IMR-90 (cell line): ENCODE data around the gene ANKRD27. TPM values are rescaled to one million over a fixed set of nuclear protein-coding genes. Genes with fewer than 3 reads are reported as not detected.

Experiments
- ATAC-seq: fragments of 200-7000 bp; cut with Tn5 transposase; 2 replicates; pipeline ENCODE4 v1.9.1; 2020; ENCODE audit warnings: low read depth, mild to moderate bottlenecking, moderate library complexity
- BruUV-seq: library from RNA; stranded (reverse); fragments of 400-500 nt; replicated peaks from 2 replicates; lab custom pipeline; 2021; lab: Mats Ljungman, UMichigan
- CTCF ChIA-PET: fragments of 300-600 bp; formaldehyde crosslinking; extraction: SDS; loops from one replicate; lab custom pipeline; 2021; ENCODE audit warnings: antibody characterized with exemption; lab: Yijun Ruan, JAX
- POLR2A ChIA-PET: fragments of 300-600 bp; sonication (Branson Sonifier 250); formaldehyde crosslinking; loops from one replicate; lab custom pipeline; 2022; ENCODE audit warnings: antibody characterized with exemption; ENCODE audit not compliant: unreplicated experiment; lab: Charles Lee
- DNase-seq: peaks from one replicate; pipeline ENCODE4 v3.0.0; 2013
- H2AFZ ChIP-seq: replicated peaks from 2 replicates; pipeline ENCODE3; 2013; ENCODE audit warnings: low read length, mild to moderate bottlenecking; ENCODE audit not compliant: poor library complexity
- H2AK5ac ChIP-seq: 2 replicates; pipeline ENCODE4 v1.6.1; 2013; ENCODE audit warnings: low read depth, low read length, inconsistent platforms
- H2AK9ac ChIP-seq: replicated peaks from 2 replicates; pipeline ENCODE3; 2013; ENCODE audit warnings: mild to moderate bottlenecking, low read depth, low read length, moderate library complexity; ENCODE audit not compliant: poor library complexity
- H2BK120ac ChIP-seq: 2 replicates; pipeline ENCODE4 v1.6.1; 2013; ENCODE audit warnings: low read depth, low read length, inconsistent platforms
- H2BK15ac ChIP-seq: 3 replicates; pipeline ENCODE4 v1.6.1; 2013; ENCODE audit warnings: low read depth, low read length, inconsistent platforms
- H2BK20ac ChIP-seq: 2 replicates; pipeline ENCODE4 v1.6.1; 2013; ENCODE audit warnings: low read depth, mild to moderate bottlenecking, inconsistent platforms, low read length, moderate library complexity
- H2BK5ac ChIP-seq: 2 replicates; pipeline ENCODE4 v1.6.1; 2013; ENCODE audit warnings: mild to moderate bottlenecking, low read depth, low read length, inconsistent platforms; ENCODE audit not compliant: poor library complexity, severe bottlenecking
- H3K14ac ChIP-seq: replicated peaks from 2 replicates; pipeline ENCODE4 v1.6.1; 2013; ENCODE audit warnings: low read depth, low read length, inconsistent platforms
- H3K18ac ChIP-seq: 2 replicates; pipeline ENCODE4 v1.6.1; 2013; ENCODE audit warnings: low read depth, low read length, control low read depth
- H3K23ac ChIP-seq: 2 replicates; pipeline ENCODE4 v1.6.1; 2013; ENCODE audit warnings: low read depth, low read length, inconsistent platforms
- H3K27ac ChIP-seq: 2 replicates; pipeline ENCODE4 v1.5.1; 2013; ENCODE audit warnings: mild to moderate bottlenecking, control low read depth, low read length; ENCODE audit not compliant: insufficient read depth
- H3K27me3 ChIP-seq: 2 replicates; pipeline ENCODE4 v1.6.1; 2013; ENCODE audit warnings: low read length; ENCODE audit not compliant: control insufficient read depth, insufficient read depth
- H3K36me3 ChIP-seq: 2 replicates; pipeline ENCODE4 v1.6.1; 2013; ENCODE audit warnings: low read length, mixed read lengths; ENCODE audit not compliant: control insufficient read depth, insufficient read depth
- H3K4ac ChIP-seq: 2 replicates; pipeline ENCODE4 v1.6.1; 2013; ENCODE audit warnings: low read depth, low read length, inconsistent platforms
- H3K4me1 ChIP-seq: 2 replicates; pipeline ENCODE4 v1.6.1; 2013; ENCODE audit warnings: low read length, mixed read lengths; ENCODE audit not compliant: control insufficient read depth, insufficient read depth
- H3K4me2 ChIP-seq: 2 replicates; pipeline ENCODE4 v1.6.1; 2013; ENCODE audit warnings: low read depth, mild to moderate bottlenecking, control low read depth, low read length, moderate library complexity
- H3K4me3 ChIP-seq: 2 replicates; pipeline ENCODE4 v1.5.1; 2013; ENCODE audit warnings: low read depth, mild to moderate bottlenecking, control low read depth, low read length, moderate library complexity; ENCODE audit not compliant: insufficient read depth
- H3K56ac ChIP-seq: 2 replicates; pipeline ENCODE4 v1.6.1; 2013; ENCODE audit warnings: low read length, inconsistent platforms; ENCODE audit not compliant: insufficient read depth; ENCODE audit errors: extremely low read depth
- H3K79me1 ChIP-seq, 2 experiments: 2 replicates each; pipeline ENCODE4 v1.6.1; 2013; ENCODE audit warnings: low read length in 2 of 2, inconsistent platforms in 1 of 2, low read depth in 1 of 2
- H3K9ac ChIP-seq: 2 replicates; pipeline ENCODE4 v1.6.1; 2013; ENCODE audit warnings: low read depth, low read length, control low read depth
- H3K9me1 ChIP-seq: 2 replicates; pipeline ENCODE4 v1.6.1; 2013; ENCODE audit warnings: low read length, inconsistent platforms; ENCODE audit not compliant: insufficient read depth
- H3K9me3 ChIP-seq: 2 replicates; pipeline ENCODE4 v1.6.1; 2013; ENCODE audit warnings: low read length; ENCODE audit not compliant: control insufficient read depth, insufficient read depth
- H4K20me1 ChIP-seq: 2 replicates; pipeline ENCODE4 v1.6.1; 2013; ENCODE audit warnings: low read length, inconsistent platforms; ENCODE audit not compliant: insufficient read depth
- H4K5ac ChIP-seq: 2 replicates; pipeline ENCODE4 v1.6.1; 2013; ENCODE audit warnings: mild to moderate bottlenecking, low read depth, low read length, control low read depth
- H4K8ac ChIP-seq, 2 experiments: 2 replicates each; pipeline ENCODE4 v1.6.1; 2013; ENCODE audit warnings: low read depth in 2 of 2, low read length in 2 of 2, control low read depth in 1 of 2, inconsistent platforms in 1 of 2
- H4K91ac ChIP-seq: 2 replicates; pipeline ENCODE4 v1.6.1; 2013; ENCODE audit warnings: low read depth, low read length, inconsistent platforms; ENCODE audit not compliant: insufficient read depth
- MAZ ChIP-seq: IDR thresholded peaks from 2 replicates; pipeline ENCODE4 v1.6.1; 2012; ENCODE audit warnings: low read depth, mild to moderate bottlenecking, low read length, improper control_type of control experiment, moderate library complexity, borderline replicate concordance
- POLR2A ChIP-seq: IDR thresholded peaks from 2 replicates; pipeline ENCODE4 v1.6.1; 2012; ENCODE audit warnings: mild to moderate bottlenecking, low read depth, low read length
- WGBS, 2 experiments: methylation state at CpG; one replicate each; pipeline versions ENCODE4 v1.1.5 to v1.1.7; 2013; ENCODE audit warnings: missing lambda C conversion rate in 2 of 2; ENCODE audit not compliant: insufficient read length in 1 of 2; ENCODE audit errors: extremely low coverage in 2 of 2; 5-methylcytosine and 5-hydroxymethylcytosine counted together
- dilution Hi-C: fragments of 300-500 bp; cut with HindIII; formaldehyde crosslinking; loops from one replicate; pipeline ENCODE4 v1.14.3; 2018; ENCODE audit warnings: low sequenced_read_pairs; ENCODE audit not compliant: unreplicated experiment
- in situ Hi-C: fragments of 300-500 bp; cut with MboI; formaldehyde crosslinking; loops from 3 replicates; pipeline ENCODE4 v1.14.3; 2019; ENCODE audit warnings: low sequenced_read_pairs, inconsistent platforms, mixed read lengths
- intact Hi-C: fragments of 100-400 bp; cut with micrococcal nuclease; formaldehyde crosslinking; loops from 2 replicates; pipeline ENCODE4 v1.10.0; 2022
- polyA plus RNA-seq, 3 experiments: library from polyadenylated mRNA; depleted of rRNA; stranded (reverse); fragments of >200 nt; gene quantifications; 2 replicates each; pipeline ENCODE4 v1.2.3, GENCODE V29; 2012; ENCODE audit warnings: low replicate concordance in 1 of 3
- total RNA-seq: library from RNA; depleted of rRNA; stranded (reverse); fragments of >200 nt; gene quantifications from 2 replicates; pipeline ENCODE4 v1.2.3, GENCODE V29; 2012

Gene ANKRD27
- total and polyA plus RNA-seq, 2 of the 4 experiments (the other 2 are of a cell fraction), result 16.7 to 35.0 TPM

- Histone ChIP-seq H2BK5ac (no peak overlapping the region), H3K9me1 (no peaks in the 10 kb centered on the region), H3K14ac (no peak overlapping the region), H3K27me3 (no peaks in the 10 kb centered on the region), H2BK20ac (no peak overlapping the region), H2AK9ac (no peak overlapping the region), H4K5ac (no peak overlapping the region), H3K9me3 (no peaks in the 10 kb centered on the region), H2AK5ac (no peak overlapping the region), H3K9ac (no peak overlapping the region), H3K79me1 (no peaks in the 10 kb centered on the region), H3K18ac (no peak overlapping the region), H3K4me1 (no peaks in the 10 kb centered on the region), H3K4me2 (no peak overlapping the region), H3K27ac (no peak overlapping the region), H3K36me3 (peaks cover 3% of the 10 kb centered on the region; the same call in 1 of the 2 replicates), H3K4me3 (no peak overlapping the region), H4K91ac (no peak overlapping the region), H2BK120ac (no peak overlapping the region), H2BK15ac (no peak overlapping the region), H4K20me1 (no peaks in the 10 kb centered on the region), H3K23ac (no peak overlapping the region), H2AFZ (no peak overlapping the region), H3K4ac (no peak overlapping the region), H3K56ac (no peak overlapping the region), H4K8ac (no peak overlapping the region)
- no peak for ATAC-seq
- WGBS, 2 experiments, result 86% methylated on average over 2 of the region's 7 CpGs; no CpG with 5 or more reads in 1 of the 2 experiments
- ChIA-PET POLR2A (no interaction called here), CTCF (no interaction called here)
- in situ Hi-C loops, result no loop called here
- no TSS peak for BruUV-seq
- no peak for DNase-seq
- intact Hi-C loops, result no loop called here
- TF ChIP-seq MAZ (no peak), POLR2A (no peak)
- dilution Hi-C loops, result no loop called here
These were observed 43.3 kb upstream of the ANKRD27 start for GRCh38 chr19:32718286-32718685.
